Adrenal gland (tissue), 12 donors: Measurements from ENCODE around the gene ZNF583. TPM values are rescaled to one million over a fixed set of nuclear protein-coding genes. Genes with fewer than 3 reads are reported as not detected.
A peak's percentile ranks its signal among the peaks of the same experiment; 100 is the strongest.

ENCODE experiments used
- DNase-seq, 7 donors: peaks; one replicate each; pipeline ENCODE4 v3.0.0-alpha.2; 2019 to 2020
- H3K27ac ChIP-seq, 5 donors: fragments of 200-600 bp; sonication (generic) in 4 of 5; 1 replicate in 3 of 5; 2 replicates in 2 of 5; pipeline versions ENCODE4 v1.5.1 to v1.8.0; 2016 to 2020; ENCODE audit warnings: mild to moderate bottlenecking in 1 of 5
- H3K27me3 ChIP-seq: fragments of 200-600 bp; 2 replicates; pipeline ENCODE4 v1.8.0; 2021
- H3K36me3 ChIP-seq, 2 donors: fragments of 200-600 bp; replicated peaks in 1 of 2; 1 replicate in 1 of 2; 2 replicates in 1 of 2; pipeline versions ENCODE4 v1.5.1 to v1.8.0; 2018 to 2022
- H3K4me1 ChIP-seq, 2 donors: fragments of 200-600 bp; replicated peaks in 1 of 2; 1 replicate in 1 of 2; 2 replicates in 1 of 2; pipeline versions ENCODE4 v1.5.1 to v1.8.0; 2018 to 2021
- H3K4me3 ChIP-seq, 4 donors: fragments of 200-600 bp; sonication (generic) in 3 of 4; one replicate each; pipeline ENCODE4 v1.5.1; 2016 to 2018
- H3K9me3 ChIP-seq, 3 donors: fragments of 200-600 bp; sonication (generic) in 1 of 3; replicated peaks in 1 of 3; 1 replicate in 2 of 3; 2 replicates in 1 of 3; pipeline versions ENCODE4 v1.5.1 to v1.8.0; 2016 to 2021
- CTCF ChIP-seq, 6 experiments: fragments of 450-650 bp in 4 of 6; fragments of 200-600 bp in 2 of 6; sonication (generic) in 1 of 6; IDR thresholded peaks; 1 replicate in 5 of 6; 2 replicates in 1 of 6; pipeline versions ENCODE4 v1.5.1 to v1.8.0; 2016 to 2021; ENCODE audit warnings: antibody characterized with exemption in 6 of 6, mild to moderate bottlenecking in 2 of 6, moderate library complexity in 1 of 6
- POLR2A ChIP-seq, 2 donors: fragments of 450-650 bp; IDR thresholded peaks; one replicate each; pipeline ENCODE4 v1.6.1; 2017; ENCODE audit warnings: antibody characterized with exemption in 2 of 2, mild to moderate bottlenecking in 2 of 2, moderate library complexity in 1 of 2
- WGBS, 4 donors: extraction: QIAGEN DNeasy Blood & Tissue Kit in 2 of 4; methylation state at CpG; one replicate each; pipeline versions ENCODE4 v1.1.5 to v1.1.7; 2013 to 2017; 5-methylcytosine and 5-hydroxymethylcytosine counted together
- intact Hi-C, 2 donors: fragments of 100-400 bp; cut with DNase I; formaldehyde crosslinking; loops; one replicate each; pipeline versions ENCODE4 v1.14.1 to v1.15.0; 2022 to 2023
- polyA plus RNA-seq, 3 donors: library from polyadenylated mRNA; stranded (reverse); fragments of 200-250 nt in 2 of 3; fragments of 350-450 nt in 1 of 3; fragmentation: Illumina TruSeq in 1 of 3; extraction: RNeasy Lipid Tissue Mini Kit (QIAGEN cat#74804) in 1 of 3; gene quantifications; one replicate each; pipeline ENCODE4 v1.2.3, GENCODE V29; 2013 to 2014
- total RNA-seq, 9 donors: library from RNA; depleted of rRNA in 4 of 9; stranded (reverse); fragments of >200 nt in 4 of 9; fragments of 120-200 nt in 1 of 9; fragmentation: NEBNext Ultra II Directional in 1 of 9; extraction: Animal tissue kit (Norgen Biotek cat#: 25700) in 1 of 9; gene quantifications; one replicate each; pipeline versions ENCODE4 v1.1.0 to v1.2.4, GENCODE V29; 2013 to 2023
- donor health status: healthy with polysubstance abuse.
- donor health status: Bipolar disorder and iron deficiency.
- donor health status: DM: yes; HTN: yes; CAD: no.
- donor health status: DM: no; HTN: no; CAD: no.
- donor health status: DM: no; HTN: no; CAD: no.
- donor health status: DM: yes; HTN: yes; CAD: no.

The ZNF583 gene
- total and polyA plus RNA-seq, 12 donors = 1.5 to 11.0 (median 6.2) TPM

GRCh38 chr19:56398809-56399208 lies 5.3 kb upstream of the ZNF583 start:
- WGBS, 4 donors = 92 to 96% (median 95%) methylated on average over 5 of the region's 5 CpGs
- DNase-seq = no peak
- no peaks in the 10 kb centered on the region for H3K36me3 ChIP-seq
- H3K27me3 ChIP-seq = no peaks in the 10 kb centered on the region
- no peak overlapping the region for H3K4me3 ChIP-seq
- peaks cover 0 to 9% of the 10 kb centered on the region in 2 donors for H3K4me1 ChIP-seq
- peaks cover 0 to 6% (median 0%) of the 10 kb centered on the region in 3 donors for H3K9me3 ChIP-seq
- TF ChIP-seq CTCF (IDR thresholded peaks at IDR 0.05) (no peak), POLR2A (IDR thresholded peaks at IDR 0.05) (no peak)
- H3K27ac ChIP-seq = no peak overlapping the region
- intact Hi-C loops = no loop called here

GRCh38 chr19:56400485-56400884 lies 3.6 kb upstream of the ZNF583 start:
- intact Hi-C loops = loop anchor here in 1 of 2 donors (10.0 kb wide), 1 partner anchor 104 kb away; the partner anchor contains the start of gene ZNF471
- H3K4me3 ChIP-seq = no peak overlapping the region
- H3K27ac ChIP-seq = no peak overlapping the region
- TF ChIP-seq POLR2A (IDR thresholded peaks at IDR 0.05) (no peak), CTCF (IDR thresholded peaks at IDR 0.05) (no peak)
- H3K27me3 ChIP-seq = no peaks in the 10 kb centered on the region
- no peak for DNase-seq
- peaks cover 0 to 11% of the 10 kb centered on the region in 2 donors for H3K4me1 ChIP-seq
- peaks cover 0 to 6% (median 0%) of the 10 kb centered on the region in 3 donors for H3K9me3 ChIP-seq
- no peaks in the 10 kb centered on the region for H3K36me3 ChIP-seq
- WGBS, 4 donors = 96 to 97% (median 96%) methylated on average over 4 of the region's 4 CpGs

GRCh38 chr19:56403261-56403660 lies 871 bp upstream of the ZNF583 start:
- TF ChIP-seq POLR2A (IDR thresholded peaks at IDR 0.05) (no peak), CTCF (IDR thresholded peaks at IDR 0.05) (no peak)
- Histone ChIP-seq H3K36me3 (no peaks in the 10 kb centered on the region), H3K9me3 (peaks cover 0 to 13% (median 0%) of the 10 kb centered on the region in 3 donors), H3K27me3 (no peaks in the 10 kb centered on the region), H3K4me3 (peak overlapping the region in 3 of 4 donors; percentile 33 to 83 (median 80)), H3K27ac (peak overlapping the region; percentile 86 to 98 (median 93)), H3K4me1 (peaks cover 0 to 11% of the 10 kb centered on the region in 2 donors)
- peak in 4 of 7 donors; percentile 7 to 34 (median 18) for DNase-seq
- intact Hi-C loops = loop anchor here in 1 of 2 donors (10.0 kb wide), 1 partner anchor 102 kb away; the partner anchor contains the start of gene ZNF471
- WGBS, 4 donors = 12 to 25% (median 18%) methylated on average over 9 of the region's 9 CpGs

- WGBS, 4 donors = 56 to 77% (median 65%) methylated on average over 9 of the region's 9 CpGs
- Histone ChIP-seq H3K27me3 (no peaks in the 10 kb centered on the region), H3K36me3 (peaks cover 0 to 14% of the 10 kb centered on the region in 2 donors), H3K4me1 (peaks cover 0 to 11% of the 10 kb centered on the region in 2 donors), H3K9me3 (peaks cover 0 to 26% (median 0%) of the 10 kb centered on the region in 3 donors), H3K4me3 (peak overlapping the region in 3 of 4 donors; percentile 33 to 83 (median 80)), H3K27ac (peak overlapping the region in 1 of 5 donors; percentile 98)
- intact Hi-C loops = loop anchor here in 1 of 2 donors (10.0 kb wide), 1 partner anchor 100 kb away; the partner anchor contains the start of gene ZNF471
- peak in 3 of 7 donors; percentile 3 to 28 (median 16) for DNase-seq
- TF ChIP-seq POLR2A (IDR thresholded peaks at IDR 0.05) (no peak), CTCF (IDR thresholded peaks at IDR 0.05) (no peak)
Measured at GRCh38 chr19:56404705-56405056, 549 bp downstream of the ZNF583 start.
